HG03139 (cell line): ENCODE results near the gene KDF1.

Experiments used
- ATAC-seq: cut with Tn5 transposase; IDR thresholded peaks from one replicate; pipeline ENCODE4 v1.9.1; 2021; ENCODE audit not compliant: unreplicated experiment

The KDF1 gene, protein sequence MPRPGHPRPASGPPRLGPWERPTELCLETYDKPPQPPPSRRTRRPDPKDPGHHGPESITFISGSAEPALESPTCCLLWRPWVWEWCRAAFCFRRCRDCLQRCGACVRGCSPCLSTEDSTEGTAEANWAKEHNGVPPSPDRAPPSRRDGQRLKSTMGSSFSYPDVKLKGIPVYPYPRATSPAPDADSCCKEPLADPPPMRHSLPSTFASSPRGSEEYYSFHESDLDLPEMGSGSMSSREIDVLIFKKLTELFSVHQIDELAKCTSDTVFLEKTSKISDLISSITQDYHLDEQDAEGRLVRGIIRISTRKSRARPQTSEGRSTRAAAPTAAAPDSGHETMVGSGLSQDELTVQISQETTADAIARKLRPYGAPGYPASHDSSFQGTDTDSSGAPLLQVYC

DNA sequence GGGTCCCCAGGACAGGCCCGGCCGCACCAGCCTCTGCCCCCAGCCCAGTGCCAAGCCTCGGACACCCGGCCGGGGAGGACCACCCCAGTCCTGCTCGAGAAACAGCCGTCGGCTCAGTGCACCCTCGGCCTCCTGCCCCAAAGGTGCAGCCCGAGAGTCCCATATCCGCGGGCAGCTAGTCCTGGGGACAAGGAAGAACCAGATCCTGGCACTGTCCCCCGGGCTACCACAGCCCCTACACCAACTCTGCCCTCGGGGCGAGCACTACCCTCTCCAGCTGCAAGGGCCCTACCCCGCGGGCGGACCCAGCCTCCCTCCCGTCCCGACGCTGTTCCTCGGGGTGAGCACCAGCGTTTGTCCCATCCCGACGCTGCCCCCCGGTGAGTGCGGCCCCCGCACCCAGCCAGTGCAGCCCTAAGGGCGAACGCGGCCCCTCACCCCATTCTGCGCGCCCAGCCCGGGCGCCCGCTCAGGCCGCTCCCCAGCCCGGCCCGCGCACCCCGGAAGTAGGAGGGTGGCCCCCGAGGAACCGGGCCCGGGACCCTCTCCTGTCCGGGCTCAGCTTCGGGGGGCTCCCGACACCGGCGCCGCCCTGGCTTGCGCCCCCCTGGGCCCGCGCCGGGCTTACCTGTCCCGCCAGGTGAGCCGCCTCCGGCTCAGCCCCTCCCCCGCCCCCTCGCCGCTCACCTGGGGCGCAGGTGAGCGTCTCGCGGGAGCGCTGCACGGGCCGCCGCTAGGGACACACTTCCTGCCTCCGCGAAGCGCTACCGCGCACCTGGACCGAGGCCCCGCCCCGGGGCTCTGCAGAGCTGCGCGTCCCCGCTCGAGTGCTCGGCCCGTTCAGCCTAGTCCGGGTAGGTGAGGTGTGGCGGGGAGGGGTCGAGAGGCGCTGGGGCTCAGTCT, at the start of gene KDF1:
Gene KDF1, minus strand, starts transcription at position 747 of the 903 bp plus-strand sequence. CDS start 8,088 bp downstream, outside the sequence.
- no peak for ATAC-seq

DNA sequence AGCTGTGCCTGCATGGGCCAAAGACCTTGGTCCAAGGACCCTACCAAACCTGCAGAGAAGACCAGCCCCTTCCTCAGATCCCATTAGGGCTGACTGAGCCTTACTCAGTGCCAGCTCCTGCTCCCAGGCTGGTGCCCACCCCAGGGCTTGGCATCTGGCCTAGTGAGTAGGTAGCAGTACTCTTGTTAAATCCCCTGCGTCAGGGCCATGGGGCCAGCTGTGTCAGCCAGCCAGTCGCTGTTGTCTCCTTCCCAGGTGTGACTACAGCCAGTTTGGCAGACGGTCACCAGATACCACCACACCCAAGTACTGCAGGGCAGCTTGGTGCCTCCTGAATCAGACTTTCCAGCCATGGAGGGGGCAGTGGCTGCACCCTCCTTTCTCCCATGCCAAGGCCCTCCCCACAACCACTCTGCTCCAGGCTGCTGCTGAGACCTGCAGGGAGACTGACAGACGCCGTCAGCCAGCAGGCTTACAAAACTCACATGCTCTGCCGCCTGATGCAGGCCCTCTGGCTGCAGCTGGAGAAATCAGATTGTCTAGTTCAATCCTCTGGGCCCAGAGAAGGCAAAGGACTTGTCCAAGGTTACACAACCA, 49.4 kb upstream of the KDF1 start:
- ATAC-seq: no peak

DNA sequence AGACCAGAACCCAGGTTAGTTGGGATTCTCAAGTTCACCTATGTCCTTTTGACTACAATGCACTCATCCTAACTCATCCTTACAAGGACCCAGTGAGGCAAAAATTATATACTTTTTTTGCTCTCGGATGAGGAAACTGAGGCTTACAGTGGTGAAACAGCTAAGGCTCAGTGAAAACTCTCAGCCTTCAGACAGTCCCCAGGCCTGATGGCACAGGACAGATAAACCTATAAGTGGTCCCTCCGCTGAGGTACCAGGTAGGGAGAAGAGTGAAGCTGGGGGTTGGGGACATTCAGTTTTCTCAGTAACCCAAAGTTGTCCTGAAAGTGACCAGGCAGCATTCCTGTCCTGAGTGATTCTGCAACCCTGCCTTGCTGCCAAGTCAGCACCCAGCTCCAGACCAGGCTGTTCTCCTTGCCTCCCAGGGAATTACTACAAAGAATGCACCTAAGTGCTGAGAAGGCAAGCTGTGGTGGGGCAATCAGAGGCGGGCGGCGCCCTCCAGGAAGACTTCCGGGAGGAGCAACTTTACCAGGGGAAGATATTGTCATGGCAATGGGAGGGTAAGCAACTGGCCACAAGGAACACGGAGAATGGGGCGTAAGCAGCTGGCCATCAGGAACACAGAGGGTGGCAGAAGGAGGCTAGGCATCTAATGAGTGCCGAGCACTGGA, 47.8 kb upstream of the KDF1 start:
- no peak for ATAC-seq

DNA sequence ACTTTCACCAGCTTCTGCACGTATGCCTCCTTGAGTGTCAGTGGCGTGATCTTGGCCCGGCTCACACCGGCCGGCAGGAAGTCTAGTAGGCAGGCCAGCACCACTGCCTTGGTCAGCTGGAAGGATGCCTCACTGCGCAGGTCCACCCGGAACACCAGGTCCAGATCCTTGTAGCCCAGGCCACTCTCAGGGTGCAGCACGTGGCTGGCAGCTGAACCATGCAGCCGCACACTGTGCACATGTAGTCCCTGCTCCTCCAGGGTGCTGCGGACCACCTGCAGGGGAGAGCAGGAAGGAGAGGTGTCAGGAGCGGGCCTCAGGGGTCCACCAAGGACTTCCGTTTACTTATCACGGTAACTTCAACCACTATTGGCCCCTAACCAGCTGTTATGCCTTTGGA, 46.4 kb upstream of the KDF1 start:
- no peak for ATAC-seq

DNA sequence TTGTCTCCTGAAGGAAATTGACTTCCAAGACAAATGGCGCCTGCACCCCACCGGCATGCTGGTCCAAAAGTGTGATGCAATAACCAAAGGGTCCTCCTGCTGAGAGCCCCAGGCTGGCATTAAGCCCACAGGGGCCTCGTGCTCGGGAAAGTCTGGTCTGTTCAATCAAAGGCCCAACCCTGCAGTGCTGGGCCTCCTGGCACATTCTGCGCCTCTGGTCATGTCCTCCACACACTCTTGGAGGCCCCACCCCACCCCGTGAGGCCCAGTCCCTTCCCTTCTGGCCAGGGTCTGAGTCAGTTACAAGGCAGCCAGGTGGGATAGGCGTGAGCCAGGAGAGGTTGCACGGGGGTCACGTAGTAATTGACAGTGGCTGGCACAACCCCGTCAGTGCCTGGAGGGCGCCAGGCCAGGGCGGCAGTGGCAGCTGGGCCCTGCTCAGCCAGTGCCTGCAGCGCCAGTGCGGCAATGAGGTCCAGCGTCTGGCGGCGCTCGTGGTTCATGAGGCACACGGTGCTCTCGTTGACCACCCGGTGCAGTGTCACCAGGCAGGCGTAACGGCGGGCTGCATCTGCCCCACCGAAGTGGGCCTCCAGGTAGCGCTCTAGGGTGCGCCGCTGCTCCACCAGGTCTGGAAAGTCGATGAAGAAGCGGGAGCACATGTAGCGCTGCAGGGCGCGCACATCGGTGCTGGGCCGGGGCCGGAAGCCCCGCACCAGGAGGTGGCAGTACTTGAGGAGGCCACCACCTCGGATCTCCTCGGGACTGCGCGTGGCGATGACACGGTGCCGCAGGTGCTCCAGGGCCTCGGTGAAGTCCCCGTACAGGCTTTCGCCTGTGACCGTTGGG, 45.6 kb upstream of the KDF1 start:
- no peak for ATAC-seq

DNA sequence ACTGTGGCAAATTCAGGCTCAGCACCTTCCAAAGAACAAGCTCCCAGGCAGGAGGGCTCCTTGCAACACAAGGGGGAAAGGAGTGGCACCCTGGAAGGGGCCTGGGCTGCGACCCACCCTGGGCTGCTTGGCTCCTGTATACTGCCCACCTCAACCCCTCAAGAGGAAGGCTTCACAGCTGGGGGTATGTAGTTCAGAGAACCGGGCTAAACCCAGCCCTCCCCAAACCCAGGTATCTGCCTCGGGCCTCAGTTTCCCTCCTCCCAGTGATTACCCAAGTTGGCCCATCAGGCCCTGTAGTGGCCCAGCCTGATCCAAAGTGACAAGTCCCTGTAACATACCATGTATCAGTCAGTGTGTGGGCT, 44.9 kb upstream of the KDF1 start:
- no peak for ATAC-seq

DNA sequence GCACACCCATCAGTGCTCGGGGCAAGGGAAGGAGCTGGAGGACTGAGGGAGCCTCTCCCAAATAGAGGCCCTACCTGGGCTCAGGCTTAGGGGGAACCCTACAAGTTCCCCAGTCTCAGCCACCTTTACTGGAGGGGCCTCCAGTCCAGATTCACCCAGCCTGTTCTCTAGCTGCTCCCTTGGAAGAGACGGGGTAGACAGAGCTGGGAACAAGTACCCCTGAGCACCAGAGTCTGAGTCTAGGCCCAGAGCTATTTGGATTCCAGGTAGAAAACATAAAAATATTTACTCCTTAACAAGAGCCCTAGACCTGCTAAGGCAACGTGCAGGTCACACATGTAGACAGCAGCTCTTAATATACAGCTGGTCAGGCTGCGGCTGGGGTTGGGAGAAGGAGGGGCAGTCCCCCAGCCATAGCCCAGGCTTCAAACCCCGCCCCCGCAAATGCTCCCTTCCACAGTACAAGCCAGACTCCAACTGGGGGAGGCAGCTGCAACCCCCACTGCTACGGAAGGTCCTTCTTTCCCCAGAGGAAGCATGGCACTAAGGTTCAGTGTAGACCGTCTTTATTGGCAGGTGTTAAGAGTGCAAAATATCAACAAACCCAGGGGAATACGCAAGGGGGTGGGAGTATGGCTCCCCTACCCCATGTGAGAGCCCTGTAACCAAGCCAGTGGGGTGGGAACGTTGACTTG, 44.4 kb upstream of the KDF1 start:
- ATAC-seq: no peak

DNA sequence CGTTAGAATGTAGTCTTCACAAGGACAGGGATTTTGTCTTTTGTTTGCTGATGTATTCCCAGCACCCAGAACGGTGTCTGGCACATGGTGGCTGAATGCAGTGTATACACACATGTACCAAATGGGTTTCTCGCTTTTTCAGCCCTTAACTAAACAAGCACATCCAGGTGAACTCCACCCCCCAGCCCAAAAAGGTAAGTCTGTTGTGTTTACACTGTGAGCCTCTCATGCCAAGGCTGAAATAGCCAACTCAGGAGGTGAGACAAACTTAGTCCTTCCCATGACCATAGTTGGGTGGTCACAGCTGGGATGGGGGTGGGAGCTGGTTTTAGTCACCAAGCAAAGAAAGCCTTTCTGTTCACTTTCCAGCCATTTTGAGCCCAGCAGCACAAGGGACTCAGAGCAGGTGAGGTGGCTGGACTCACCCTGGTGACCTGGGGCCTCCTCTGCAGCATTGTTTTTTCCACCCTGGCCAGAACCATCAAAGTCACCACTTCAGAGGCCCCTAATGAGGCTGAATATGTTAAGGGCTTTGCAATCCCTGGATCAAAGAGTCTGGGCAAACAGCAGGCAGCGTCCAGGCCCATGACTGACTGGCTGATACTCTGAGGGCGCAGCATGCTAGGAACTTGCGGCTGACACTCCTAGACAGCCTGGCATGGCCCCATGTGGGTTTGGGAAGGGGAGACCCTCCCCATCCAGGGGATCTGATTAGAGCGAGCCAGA, 43.6 kb upstream of the KDF1 start:
- ATAC-seq: no peak

DNA sequence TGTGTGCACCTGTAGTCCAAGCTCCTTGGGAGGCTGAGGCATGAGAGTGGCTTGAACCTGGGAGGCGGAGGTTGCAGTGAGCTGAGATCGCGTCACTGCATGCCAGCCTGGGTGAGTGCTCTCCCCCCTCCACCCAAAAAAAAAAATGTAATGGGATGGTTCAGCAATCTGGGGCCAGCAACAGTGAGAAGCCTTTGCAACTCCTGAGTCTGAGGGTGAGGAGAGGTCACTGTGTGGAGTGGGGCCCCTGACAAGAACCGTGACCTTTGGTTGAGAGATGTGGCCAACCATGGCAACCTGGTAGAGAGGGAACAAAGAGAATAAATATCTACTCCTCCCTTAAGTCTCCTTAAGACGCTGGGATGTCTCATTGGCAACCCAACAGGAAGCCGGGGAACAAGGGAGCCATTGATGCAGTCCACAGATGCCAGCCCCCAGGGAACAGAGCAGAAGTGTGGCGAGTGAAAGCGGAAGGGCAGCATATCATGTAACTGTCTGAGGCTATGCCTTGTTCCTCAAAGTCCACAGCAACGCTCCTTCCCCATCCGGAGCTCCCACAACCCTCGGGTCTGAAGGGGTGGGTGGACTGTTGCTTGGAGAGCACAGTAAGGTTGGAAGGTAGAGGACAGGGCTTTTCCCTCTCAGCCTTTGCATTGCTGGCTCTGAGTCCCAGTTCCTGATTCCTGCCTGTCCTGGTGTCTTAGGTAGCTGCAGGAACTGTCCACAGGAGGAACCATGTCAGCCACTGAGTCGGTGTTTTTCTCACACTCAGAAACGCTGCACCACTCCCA, 41.5 kb upstream of the KDF1 start:
- ATAC-seq: no peak

DNA sequence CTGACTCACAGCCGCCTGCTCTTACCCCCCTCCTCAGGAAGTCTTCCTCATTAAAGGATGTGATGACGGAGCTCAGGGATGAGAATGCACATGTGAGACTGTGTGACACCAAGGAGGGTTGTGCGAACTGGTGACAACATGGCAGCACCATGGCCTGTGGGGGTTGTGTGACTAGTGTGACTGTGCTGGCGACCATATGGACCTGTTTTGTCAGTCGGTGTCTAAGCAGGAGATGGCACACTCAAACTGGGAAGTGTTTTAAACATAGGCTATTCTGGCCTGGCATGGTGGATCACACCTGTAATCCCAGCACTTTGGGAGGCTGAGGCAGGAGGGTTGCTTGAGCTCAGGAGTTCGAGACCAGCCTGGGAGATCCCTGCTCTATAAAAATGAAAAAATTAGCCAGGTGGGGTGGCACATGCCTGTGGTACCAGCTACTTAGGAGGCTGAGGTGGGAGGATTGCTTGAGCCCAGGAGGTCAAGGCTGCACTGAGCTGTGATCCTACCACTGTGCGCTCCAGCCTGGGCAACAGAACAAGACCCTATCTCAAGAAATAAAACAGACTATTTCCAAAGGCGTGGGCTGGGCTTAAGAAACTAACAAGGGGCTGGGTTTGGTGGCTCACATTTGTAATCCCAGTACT, 40.7 kb upstream of the KDF1 start:
- ATAC-seq: no peak

DNA sequence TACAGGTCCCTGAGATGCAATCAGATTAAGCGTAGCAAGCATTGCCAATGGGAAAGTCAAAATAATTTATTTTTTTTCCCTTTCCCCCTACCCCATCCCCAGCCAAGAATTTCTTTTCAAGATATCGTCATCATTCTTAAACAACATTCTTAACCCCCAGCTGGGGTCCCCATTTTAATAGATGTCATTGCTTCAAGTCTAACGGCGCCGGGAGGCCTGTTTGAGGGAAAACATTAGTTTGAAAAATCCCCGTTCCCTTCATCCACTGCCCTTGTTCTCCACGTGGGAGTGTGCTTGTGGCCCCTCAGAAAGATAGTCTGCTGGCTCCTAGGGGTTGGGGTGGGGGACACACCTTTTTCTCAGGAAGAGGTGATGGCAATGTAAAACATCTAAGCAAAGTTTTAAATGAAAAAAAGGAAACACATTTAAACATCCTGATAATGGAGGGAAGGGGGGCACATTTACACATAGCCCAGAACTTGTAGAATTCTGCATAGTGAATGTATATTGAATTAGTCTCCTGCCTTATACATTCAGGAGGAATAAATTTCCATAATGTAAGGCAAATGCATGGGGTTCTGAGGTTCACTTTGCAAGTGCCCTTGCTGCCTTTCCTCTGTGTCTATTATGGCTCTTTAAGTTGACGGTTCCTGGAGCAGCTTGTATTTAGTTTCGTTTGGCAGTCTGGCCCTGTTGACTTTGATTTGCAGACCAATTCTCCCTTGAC, 40.0 kb upstream of the KDF1 start:
- ATAC-seq: no peak

DNA sequence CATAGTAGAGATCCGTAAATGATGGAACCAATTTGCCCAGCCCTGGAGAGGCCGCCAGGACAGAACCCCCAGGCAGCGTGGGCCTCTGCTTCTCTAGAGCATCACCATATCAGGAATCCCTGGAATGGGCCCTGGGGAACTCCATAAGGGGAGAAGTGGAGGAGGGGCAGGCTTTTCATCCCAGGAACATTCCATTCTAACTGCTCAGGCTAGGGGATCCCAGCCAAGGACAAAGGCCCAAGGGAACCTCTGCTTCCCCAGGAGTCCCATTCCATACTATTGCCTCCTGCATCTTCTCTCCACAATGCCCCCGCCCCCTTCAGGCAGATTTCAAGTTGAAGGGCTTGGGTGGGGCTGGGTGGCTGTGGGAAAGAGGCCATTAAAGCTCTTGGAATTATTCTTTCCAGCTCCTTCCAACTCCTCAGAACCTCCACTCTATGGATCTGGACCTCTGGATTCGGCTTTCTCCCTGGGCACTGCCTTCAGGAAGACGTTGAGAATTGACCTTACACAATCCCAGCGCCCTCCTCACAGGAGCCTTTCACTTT, 39.2 kb upstream of the KDF1 start:
- ATAC-seq: no peak

DNA sequence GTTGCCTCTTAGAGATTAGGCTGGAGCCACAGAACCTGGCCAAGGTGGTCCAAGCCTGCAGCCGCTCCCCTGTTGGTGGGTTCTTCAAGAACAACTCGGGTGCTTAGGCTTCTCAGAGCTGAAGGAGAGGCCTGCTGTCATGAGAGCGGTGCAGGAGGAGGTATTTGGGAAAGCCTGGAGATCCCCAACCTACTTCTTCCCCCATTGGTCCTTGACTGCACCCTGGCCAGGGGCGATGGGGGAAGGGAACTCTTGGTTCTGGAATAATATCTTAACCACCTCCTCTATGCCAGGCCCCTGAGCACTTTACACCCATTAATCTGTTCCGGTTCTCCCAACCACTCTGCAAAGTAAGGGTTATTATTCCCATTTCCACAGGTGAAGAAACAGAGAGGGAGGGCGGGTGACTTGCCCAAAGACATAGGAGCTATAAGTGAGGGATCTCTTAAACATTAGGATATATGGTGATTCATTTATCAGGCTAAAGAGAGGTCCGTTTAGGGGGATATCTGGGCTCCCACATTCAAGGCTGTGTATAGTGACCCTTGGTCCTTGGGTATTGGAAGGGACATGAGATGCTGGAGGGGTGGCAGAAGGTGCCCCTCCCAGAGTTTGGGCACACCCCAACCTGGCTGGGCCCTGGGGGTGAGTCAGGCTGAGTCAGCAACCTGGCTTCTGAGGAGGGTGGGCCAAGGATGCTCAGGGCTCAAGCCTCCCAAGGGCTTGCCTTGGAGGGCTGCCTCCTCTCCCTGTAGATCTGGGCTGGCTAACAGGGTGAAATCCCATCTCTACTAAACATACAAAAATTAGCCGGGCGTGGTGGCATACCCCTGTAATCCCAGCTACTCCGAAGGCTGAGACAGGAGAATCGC, 38.4 kb upstream of the KDF1 start:
- no peak for ATAC-seq

DNA sequence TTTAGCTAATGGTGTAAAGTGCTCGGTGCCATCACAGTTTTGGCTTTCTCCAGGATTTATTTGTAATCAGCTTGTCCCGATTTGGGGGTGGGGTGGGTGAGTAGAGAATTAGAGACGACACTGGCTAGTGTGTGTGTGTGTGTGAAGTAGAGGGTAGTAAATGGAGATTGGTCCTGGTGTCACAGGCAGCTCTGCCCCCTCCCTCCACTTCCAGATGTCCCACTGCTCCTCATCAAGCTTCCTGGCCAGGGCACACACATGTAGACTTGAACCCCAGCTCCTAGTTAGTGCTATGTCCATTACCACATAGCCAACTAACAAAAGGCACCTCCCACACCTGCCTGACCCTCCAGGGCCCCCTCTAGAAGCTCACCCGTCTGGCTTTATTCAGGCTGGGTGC, 36.4 kb upstream of the KDF1 start:
- no peak for ATAC-seq

DNA sequence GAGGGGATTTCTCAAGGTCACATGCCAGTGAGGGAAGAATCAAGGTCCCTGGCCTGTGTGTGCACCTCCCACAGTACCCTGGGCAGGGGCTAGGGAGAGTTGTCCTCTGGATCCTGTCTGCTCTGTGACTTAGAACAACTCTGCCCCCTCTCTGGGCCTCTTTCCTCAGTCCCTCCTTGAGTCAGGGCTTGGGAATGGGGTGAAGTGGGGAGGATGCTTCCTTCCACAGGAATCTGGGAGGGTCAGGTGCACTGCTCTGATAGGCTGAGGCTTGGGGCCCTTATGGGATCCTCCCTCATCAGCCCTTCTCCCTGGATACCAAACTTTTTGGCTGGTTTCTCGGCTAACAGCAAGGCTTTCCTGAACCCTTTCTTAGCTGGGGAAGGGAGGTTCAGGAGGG, 35.8 kb upstream of the KDF1 start:
- ATAC-seq: no peak
